Type B pancreatic cell (in vitro differentiated cells): Measurements from ENCODE around the gene GDPGP1. TPM values are rescaled to one million over a fixed set of nuclear protein-coding genes. Genes with fewer than 3 reads are reported as not detected.
"Not testable (repeated sequence)": the region's sequence is repeated elsewhere in the genome, so short reads cannot be mapped to it uniquely, and the experiment has no call there.

Experiments used
- DNase-seq: peaks from one replicate; pipeline ENCODE4 v3.0.0; 2021; ENCODE audit warnings: mixed read lengths; ENCODE audit not compliant: unreplicated experiment; ENCODE audit errors: extremely low spot score
- H3K27ac Mint-ChIP-seq: 2 replicates; pipeline ENCODE4 v1.8.0; 2021; ENCODE audit warnings: mild to moderate bottlenecking, mixed read lengths
- H3K27me3 Mint-ChIP-seq: 2 replicates; pipeline ENCODE4 v1.8.0; 2021; ENCODE audit warnings: mixed read lengths
- H3K36me3 Mint-ChIP-seq: 2 replicates; pipeline ENCODE4 v1.8.0; 2021; ENCODE audit warnings: mixed read lengths
- H3K4me1 Mint-ChIP-seq: one replicate; pipeline ENCODE4 v1.8.0; 2021; ENCODE audit warnings: mixed read lengths; ENCODE audit not compliant: unreplicated experiment
- H3K4me3 Mint-ChIP-seq: 2 replicates; pipeline ENCODE4 v1.8.0; 2021; ENCODE audit warnings: mild to moderate bottlenecking, mixed read lengths
- H3K9me3 Mint-ChIP-seq: 2 replicates; pipeline ENCODE4 v1.8.0; 2021; ENCODE audit warnings: mixed read lengths
- total RNA-seq: library from RNA; stranded (reverse); gene quantifications from 2 replicates; pipeline ENCODE4 v1.2.1, GENCODE V29; 2021; ENCODE audit warnings: low replicate concordance
- TF ChIP-seq, protein P1 (sequence below): fragments of 200-600 bp; sonication (generic); conservative IDR thresholded peaks from 2 replicates; pipeline ENCODE4 v1.5.0; 2021; ENCODE audit warnings: antibody characterized with exemption, mild to moderate bottlenecking

GDPGP1 gene
- total RNA-seq, 1 donor from 2014 or later = 6.1 TPM

DNA sequence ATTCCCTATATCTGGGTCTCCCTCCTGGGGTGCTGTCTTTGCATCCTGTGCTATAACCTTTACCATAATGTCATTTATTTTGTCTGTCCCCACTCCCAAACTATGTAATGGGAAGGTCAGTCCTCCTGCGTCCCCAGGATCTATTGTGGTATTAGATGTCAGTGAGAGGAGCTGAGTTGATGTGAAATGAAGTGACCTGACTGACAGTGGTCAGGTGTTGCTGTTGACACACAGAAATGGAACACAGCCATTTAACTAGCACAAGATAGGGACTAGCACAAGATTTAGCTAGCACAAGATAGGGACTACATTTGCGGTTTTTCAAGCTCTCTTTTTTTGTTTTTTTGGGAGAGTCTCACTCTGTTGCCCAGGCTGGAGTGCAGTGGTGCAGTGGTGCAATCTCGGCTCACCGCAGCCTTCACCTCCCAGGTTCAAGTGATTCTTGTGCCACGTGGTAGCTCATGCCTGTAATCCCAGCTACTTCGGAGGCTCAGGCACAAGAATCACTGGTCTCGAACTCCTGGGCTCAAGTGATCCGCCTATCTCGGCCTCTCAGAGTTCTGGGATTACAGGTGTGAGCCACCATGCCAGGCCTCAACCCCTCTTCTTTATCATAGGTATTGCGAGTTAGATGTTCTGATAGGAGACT lies 36.6 kb downstream of the GDPGP1 start:
- no peaks in the 10 kb centered on the region for H3K9me3 Mint-ChIP-seq
- peaks cover 27% of the 10 kb centered on the region for H3K4me1 Mint-ChIP-seq
- H3K36me3 Mint-ChIP-seq = peaks cover 41% of the 10 kb centered on the region
- TF ChIP-seq, protein P1, sequence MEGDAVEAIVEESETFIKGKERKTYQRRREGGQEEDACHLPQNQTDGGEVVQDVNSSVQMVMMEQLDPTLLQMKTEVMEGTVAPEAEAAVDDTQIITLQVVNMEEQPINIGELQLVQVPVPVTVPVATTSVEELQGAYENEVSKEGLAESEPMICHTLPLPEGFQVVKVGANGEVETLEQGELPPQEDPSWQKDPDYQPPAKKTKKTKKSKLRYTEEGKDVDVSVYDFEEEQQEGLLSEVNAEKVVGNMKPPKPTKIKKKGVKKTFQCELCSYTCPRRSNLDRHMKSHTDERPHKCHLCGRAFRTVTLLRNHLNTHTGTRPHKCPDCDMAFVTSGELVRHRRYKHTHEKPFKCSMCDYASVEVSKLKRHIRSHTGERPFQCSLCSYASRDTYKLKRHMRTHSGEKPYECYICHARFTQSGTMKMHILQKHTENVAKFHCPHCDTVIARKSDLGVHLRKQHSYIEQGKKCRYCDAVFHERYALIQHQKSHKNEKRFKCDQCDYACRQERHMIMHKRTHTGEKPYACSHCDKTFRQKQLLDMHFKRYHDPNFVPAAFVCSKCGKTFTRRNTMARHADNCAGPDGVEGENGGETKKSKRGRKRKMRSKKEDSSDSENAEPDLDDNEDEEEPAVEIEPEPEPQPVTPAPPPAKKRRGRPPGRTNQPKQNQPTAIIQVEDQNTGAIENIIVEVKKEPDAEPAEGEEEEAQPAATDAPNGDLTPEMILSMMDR = no peak
- no peak overlapping the region for H3K27ac Mint-ChIP-seq
- no peaks in the 10 kb centered on the region for H3K27me3 Mint-ChIP-seq
- DNase-seq = no peak
- H3K4me3 Mint-ChIP-seq = peak overlapping the region; percentile 29

- H3K9me3 Mint-ChIP-seq = no peaks in the 10 kb centered on the region
- H3K4me1 Mint-ChIP-seq = peaks cover 27% of the 10 kb centered on the region
- H3K27me3 Mint-ChIP-seq = no peaks in the 10 kb centered on the region
- peaks cover 46% of the 10 kb centered on the region for H3K36me3 Mint-ChIP-seq
- TF ChIP-seq, protein P1 = no peak
- no peak overlapping the region for H3K4me3 Mint-ChIP-seq
- H3K27ac Mint-ChIP-seq = no peak overlapping the region
- no peak for DNase-seq
Measured at GRCh38 chr15:90271459-90272166, 37.6 kb downstream of the GDPGP1 start.

GRCh38 chr15:90278467-90278866 lies 44.5 kb downstream of the GDPGP1 start:
- DNase-seq, H3K9me3 Mint-ChIP-seq, H3K4me1 Mint-ChIP-seq, H3K27me3 Mint-ChIP-seq, H3K27ac Mint-ChIP-seq, H3K4me3 Mint-ChIP-seq: not testable (repeated sequence)
- peaks cover 11% of the 10 kb centered on the region for H3K36me3 Mint-ChIP-seq

DNA sequence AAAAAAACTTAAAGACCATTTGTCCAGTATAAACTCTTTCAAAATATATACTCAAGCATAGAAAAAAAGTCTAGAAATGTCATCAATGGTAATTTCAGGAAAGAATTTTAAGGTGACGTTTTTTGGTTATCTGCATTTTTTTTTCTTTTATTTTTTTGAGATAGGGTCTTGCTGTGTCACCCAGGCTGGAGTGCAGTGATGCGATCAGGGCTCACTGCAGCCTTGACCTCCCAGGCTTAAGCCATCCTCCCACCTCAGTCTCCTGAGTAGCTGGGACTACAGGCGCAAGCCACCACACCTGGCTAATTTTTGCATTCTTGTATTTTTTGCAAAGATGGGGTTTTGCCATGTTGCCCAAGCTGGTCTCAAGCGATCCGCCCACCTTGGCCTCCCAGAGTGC lies 46.7 kb downstream of the GDPGP1 start:
- not testable (repeated sequence) for H3K27ac Mint-ChIP-seq, H3K4me3 Mint-ChIP-seq, H3K27me3 Mint-ChIP-seq, H3K4me1 Mint-ChIP-seq, DNase-seq, H3K36me3 Mint-ChIP-seq, H3K9me3 Mint-ChIP-seq

DNA sequence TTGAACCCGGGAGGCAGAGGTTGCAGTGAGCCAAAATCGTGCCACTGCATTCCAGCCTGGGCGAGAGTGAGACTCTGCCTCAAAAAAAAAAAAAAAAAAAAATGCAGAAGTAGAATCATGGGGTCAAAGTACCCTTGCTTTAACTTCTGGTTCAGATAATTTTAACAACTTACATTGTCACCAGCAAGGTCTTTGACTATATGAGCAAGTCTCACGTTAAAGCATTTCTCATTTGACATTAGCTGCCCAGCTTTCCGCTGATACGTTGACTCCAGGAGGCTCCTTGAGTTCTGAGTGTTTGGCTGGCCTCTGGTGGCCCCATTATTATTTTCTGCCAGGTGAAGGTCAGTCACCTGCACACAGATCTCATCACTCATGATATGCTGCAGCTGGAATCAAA lies 47.6 kb downstream of the GDPGP1 start:
- not testable (repeated sequence) for H3K36me3 Mint-ChIP-seq, H3K27me3 Mint-ChIP-seq, DNase-seq, H3K27ac Mint-ChIP-seq, H3K9me3 Mint-ChIP-seq, H3K4me3 Mint-ChIP-seq, H3K4me1 Mint-ChIP-seq

DNA sequence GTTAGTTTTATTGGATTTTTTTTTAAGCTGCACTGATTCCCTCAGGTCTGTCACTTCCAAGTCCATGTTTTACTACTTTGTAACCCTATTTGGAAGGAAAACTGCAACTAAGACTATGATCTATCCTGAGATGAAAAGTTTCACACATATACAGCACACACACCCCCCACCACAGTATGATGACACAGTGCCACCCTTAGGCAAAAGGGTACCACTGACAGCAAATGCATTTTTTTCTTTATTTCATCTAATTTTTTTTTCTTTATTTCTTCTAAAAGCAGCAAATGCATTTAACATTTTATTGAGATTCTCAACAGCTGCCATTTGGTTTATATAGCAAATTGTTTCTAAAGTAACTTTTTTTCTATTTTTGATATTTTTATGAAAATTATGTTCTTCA lies 52.7 kb downstream of the GDPGP1 start:
- Mint-ChIP-seq H3K4me3 (no peak overlapping the region), H3K27ac (no peak overlapping the region), H3K4me1 (no peaks in the 10 kb centered on the region), H3K27me3 (no peaks in the 10 kb centered on the region), H3K36me3 (no peaks in the 10 kb centered on the region), H3K9me3 (no peaks in the 10 kb centered on the region)
- TF ChIP-seq, protein P1 = peak; percentile 61
- no peak for DNase-seq

- TF ChIP-seq, protein P1 = no peak
- H3K9me3 Mint-ChIP-seq = no peaks in the 10 kb centered on the region
- H3K36me3 Mint-ChIP-seq = no peaks in the 10 kb centered on the region
- no peaks in the 10 kb centered on the region for H3K4me1 Mint-ChIP-seq
- no peak overlapping the region for H3K27ac Mint-ChIP-seq
- no peak for DNase-seq
- no peaks in the 10 kb centered on the region for H3K27me3 Mint-ChIP-seq
- H3K4me3 Mint-ChIP-seq = no peak overlapping the region
Measured at GRCh38 chr15:90287101-90287500, 53.1 kb downstream of the GDPGP1 start.
